ENCODE measurements around the gene ARFGEF2.
A peak's percentile ranks its signal among the peaks of the same experiment; 100 is the strongest.
"Not testable (repeated sequence)": the region's sequence is repeated elsewhere in the genome, so short reads cannot be mapped to it uniquely, and the experiment has no call there.

ARFGEF2 gene

GRCh38 chr20:49024220-49024619 is 102.7 kb downstream of the ARFGEF2 start:
- DNase-seq (ENCODE audit: low read depth), result no peak
- TF ChIP-seq CTCF (IDR thresholded peaks at IDR 0.05; ENCODE audit: low read length, missing control alignments), result no peak
- no peak overlapping the region for H3K4me3 ChIP-seq (replicated peaks; ENCODE audit: low read depth, low read length)

- DNase-seq (ENCODE audit: low read depth); H3K4me3 ChIP-seq (replicated peaks; ENCODE audit: low read depth, low read length): not testable (repeated sequence)
Observed at GRCh38 chr20:49028177-49028576, 106.7 kb downstream of the ARFGEF2 start.

GRCh38 chr20:49028684-49029083 is 107.2 kb downstream of the ARFGEF2 start:
- DNase-seq (ENCODE audit: low read depth), result peak; percentile 42
- H3K4me3 ChIP-seq (replicated peaks; ENCODE audit: low read depth, low read length), result no peak overlapping the region
- peak; percentile 43 for TF ChIP-seq CTCF (IDR thresholded peaks at IDR 0.05; ENCODE audit: low read length, missing control alignments)

- no peak overlapping the region for H3K4me3 ChIP-seq (replicated peaks; ENCODE audit: low read depth, low read length)
- no peak for TF ChIP-seq CTCF (IDR thresholded peaks at IDR 0.05; ENCODE audit: low read length, missing control alignments)
- DNase-seq (ENCODE audit: low read depth), result no peak
Observed at GRCh38 chr20:49029203-49029602, 107.7 kb downstream of the ARFGEF2 start.

- DNase-seq (ENCODE audit: low read depth), result no peak
- H3K4me3 ChIP-seq (replicated peaks; ENCODE audit: low read depth, low read length), result no peak overlapping the region
- TF ChIP-seq CTCF (IDR thresholded peaks at IDR 0.05; ENCODE audit: low read length, missing control alignments), result no peak
Observed at GRCh38 chr20:49030954-49031619, 109.6 kb downstream of the ARFGEF2 start.

- no peak for TF ChIP-seq CTCF (IDR thresholded peaks at IDR 0.05; ENCODE audit: low read length, missing control alignments)
- no peak for DNase-seq (ENCODE audit: low read depth)
- no peak overlapping the region for H3K4me3 ChIP-seq (replicated peaks; ENCODE audit: low read depth, low read length)
Observed at GRCh38 chr20:49032455-49032854, 110.9 kb downstream of the ARFGEF2 start.

- no peak for TF ChIP-seq CTCF (IDR thresholded peaks at IDR 0.05; ENCODE audit: low read length, missing control alignments)
- DNase-seq (ENCODE audit: low read depth), result no peak
- H3K4me3 ChIP-seq (replicated peaks; ENCODE audit: low read depth, low read length), result no peak overlapping the region
Observed at GRCh38 chr20:49034070-49034732, 112.7 kb downstream of the ARFGEF2 start.
